K562 treated with DMSO at 1 percent for 24 hours (cell line): ENCODE results near the gene HEBP1. TPM values are rescaled to one million over a fixed set of nuclear protein-coding genes. Genes with fewer than 3 reads are reported as not detected.

Experiments
- total RNA-seq: library from RNA; unstranded; fragments of 300-600 nt; gene quantifications from 2 replicates; pipeline ENCODE4 v1.2.3, GENCODE V29; 2022; ENCODE audit warnings: low read depth; ENCODE audit not compliant: insufficient read depth

The HEBP1 gene
- total RNA-seq = 16.2 and 17.3 TPM in 2 replicates

GRCh38 chr12:12999959-13000615 is at the start of gene HEBP1:
Gene HEBP1 (minus strand): TSS chr12:13000265. CDS start chr12:13000114, 151 bp downstream.

GRCh38 chr12:13044002-13044905 is 44.2 kb upstream of the HEBP1 start, which contains the start of gene FAM234B:
Gene FAM234B (plus strand): TSS chr12:13044381. CDS start chr12:13044404, 23 bp downstream.

GRCh38 chr12:12952036-12952435 is 48.0 kb downstream of the HEBP1 start, which contains the start of gene GPRC5D:
Gene GPRC5D (minus strand): TSS chr12:12952170. CDS start chr12:12950384, 1,786 bp downstream.

Other genes starting within 250 kb of the HEBP1 start
- gene APOLD1, start 214.6 kb downstream of the HEBP1 start, total RNA-seq = 1.1 and 1.4 TPM in 2 replicates
- 15.6 and 17.9 TPM in 2 replicates for gene DDX47, start 186.9 kb downstream of the HEBP1 start, total RNA-seq
- not detected in 2 replicates for gene GPRC5A, start 108.7 kb downstream of the HEBP1 start, total RNA-seq
- gene GPRC5D, start 48.1 kb downstream of the HEBP1 start, total RNA-seq = not detected in 2 replicates
- 2.4 and 5.0 TPM in 2 replicates for gene FAM234B, start 44.1 kb upstream of the HEBP1 start, total RNA-seq
- gene GSG1, start 103.4 kb upstream of the HEBP1 start, total RNA-seq = not detected in 2 replicates
- not detected in 2 replicates for gene EMP1, start 196.5 kb upstream of the HEBP1 start, total RNA-seq